ENCODE results near the gene DHRSX. TPM values are rescaled to one million over a fixed set of nuclear protein-coding genes. Genes with fewer than 3 reads are reported as not detected.
A peak's percentile ranks its signal among the peaks of the same experiment; 100 is the strongest.

The DHRSX gene
- total and polyA plus RNA-seq, 2 of the 13 experiments (the other 11 are each of a cell fraction or from before 2014, with no cell fraction given): 15.5 to 24.3 TPM

- Histone ChIP-seq H3K4me1 (ENCODE audit: insufficient read depth, low read length) (peaks cover 54% of the 10 kb centered on the region), H2AFZ (ENCODE audit: low read length) (no peak overlapping the region), H3K36me3 (replicated peaks in 1 of 2; ENCODE audit: control insufficient read depth in 1 of 2, insufficient read depth in 2 of 2, low read length in 2 of 2) (no peaks in the 10 kb centered on the region), H3K9me3 (ENCODE audit: low read length) (no peaks in the 10 kb centered on the region), H3K79me2 (ENCODE audit: insufficient read depth, low read length) (no peaks in the 10 kb centered on the region), H3K9ac (ENCODE audit: insufficient read depth, low read depth, low read length) (no peak overlapping the region), H3K4me2 (ENCODE audit: low read depth, low read length) (no peak overlapping the region), H4K20me1 (ENCODE audit: insufficient read depth, low read length) (no peaks in the 10 kb centered on the region), H3K27ac (ENCODE audit: extremely low read length, insufficient read depth, low read length) (no peak overlapping the region), H3K27me3 (ENCODE audit: control insufficient read depth in 1 of 2, insufficient read depth in 2 of 2, low read length in 2 of 2) (no peaks in the 10 kb centered on the region), H3K4me3 (replicated peaks in 1 of 3; ENCODE audit: insufficient read depth in 1 of 3, low read depth in 2 of 3, low read length in 3 of 3) (no peak overlapping the region)
- ChIA-PET CTCF (ENCODE audit: low intra/inter-chr PET ratio, low total read pairs) (no interaction called here), POLR2A (no interaction called here)
- in situ Hi-C loops (cut with HindIII; ENCODE audit: extremely low pct_ligation_motif_present, low pct_unique_long_range_greater_than_20kb) (no loop called here), intact Hi-C loops (cut with micrococcal nuclease; ENCODE audit: unreplicated experiment) (no loop called here)
- WGBS (ENCODE audit: low lambda C conversion rate): 88% methylated on average over 4 of the region's 4 CpGs
- FAIRE-seq (no peak), DNase-seq (ENCODE audit: low spot score) (peak; percentile 10), ATAC-seq (no peak)
- BruUV-seq (replicated peaks): no TSS peak
- TF ChIP-seq, protein P1, sequence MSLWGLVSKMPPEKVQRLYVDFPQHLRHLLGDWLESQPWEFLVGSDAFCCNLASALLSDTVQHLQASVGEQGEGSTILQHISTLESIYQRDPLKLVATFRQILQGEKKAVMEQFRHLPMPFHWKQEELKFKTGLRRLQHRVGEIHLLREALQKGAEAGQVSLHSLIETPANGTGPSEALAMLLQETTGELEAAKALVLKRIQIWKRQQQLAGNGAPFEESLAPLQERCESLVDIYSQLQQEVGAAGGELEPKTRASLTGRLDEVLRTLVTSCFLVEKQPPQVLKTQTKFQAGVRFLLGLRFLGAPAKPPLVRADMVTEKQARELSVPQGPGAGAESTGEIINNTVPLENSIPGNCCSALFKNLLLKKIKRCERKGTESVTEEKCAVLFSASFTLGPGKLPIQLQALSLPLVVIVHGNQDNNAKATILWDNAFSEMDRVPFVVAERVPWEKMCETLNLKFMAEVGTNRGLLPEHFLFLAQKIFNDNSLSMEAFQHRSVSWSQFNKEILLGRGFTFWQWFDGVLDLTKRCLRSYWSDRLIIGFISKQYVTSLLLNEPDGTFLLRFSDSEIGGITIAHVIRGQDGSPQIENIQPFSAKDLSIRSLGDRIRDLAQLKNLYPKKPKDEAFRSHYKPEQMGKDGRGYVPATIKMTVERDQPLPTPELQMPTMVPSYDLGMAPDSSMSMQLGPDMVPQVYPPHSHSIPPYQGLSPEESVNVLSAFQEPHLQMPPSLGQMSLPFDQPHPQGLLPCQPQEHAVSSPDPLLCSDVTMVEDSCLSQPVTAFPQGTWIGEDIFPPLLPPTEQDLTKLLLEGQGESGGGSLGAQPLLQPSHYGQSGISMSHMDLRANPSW (CRISPR knock-in tag; IDR thresholded peaks at IDR 0.05; ENCODE audit: borderline replicate concordance): no peak
- TF ChIP-seq ZNF124 (CRISPR knock-in tag; IDR thresholded peaks at IDR 0.05): no peak
- TF ChIP-seq, protein P2, sequence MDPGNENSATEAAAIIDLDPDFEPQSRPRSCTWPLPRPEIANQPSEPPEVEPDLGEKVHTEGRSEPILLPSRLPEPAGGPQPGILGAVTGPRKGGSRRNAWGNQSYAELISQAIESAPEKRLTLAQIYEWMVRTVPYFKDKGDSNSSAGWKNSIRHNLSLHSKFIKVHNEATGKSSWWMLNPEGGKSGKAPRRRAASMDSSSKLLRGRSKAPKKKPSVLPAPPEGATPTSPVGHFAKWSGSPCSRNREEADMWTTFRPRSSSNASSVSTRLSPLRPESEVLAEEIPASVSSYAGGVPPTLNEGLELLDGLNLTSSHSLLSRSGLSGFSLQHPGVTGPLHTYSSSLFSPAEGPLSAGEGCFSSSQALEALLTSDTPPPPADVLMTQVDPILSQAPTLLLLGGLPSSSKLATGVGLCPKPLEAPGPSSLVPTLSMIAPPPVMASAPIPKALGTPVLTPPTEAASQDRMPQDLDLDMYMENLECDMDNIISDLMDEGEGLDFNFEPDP (CRISPR knock-in tag; conservative IDR thresholded peaks at IDR 0.05): no peak
- no peak for TF ChIP-seq ISL2 (CRISPR knock-in tag; IDR thresholded peaks at IDR 0.05)
- no peak for TF ChIP-seq ZNF775 (CRISPR knock-in tag; IDR thresholded peaks at IDR 0.05; ENCODE audit: borderline replicate concordance)
- TF ChIP-seq ZKSCAN5 (CRISPR knock-in tag; IDR thresholded peaks at IDR 0.05): no peak
- no peak for TF ChIP-seq MZF1 (CRISPR knock-in tag; IDR thresholded peaks at IDR 0.05; ENCODE audit: borderline replicate concordance)
- no peak for TF ChIP-seq ZBTB38 (CRISPR knock-in tag; IDR thresholded peaks at IDR 0.05)
- TF ChIP-seq ZNF337 (CRISPR knock-in tag; IDR thresholded peaks at IDR 0.05; ENCODE audit: borderline replicate concordance, low read depth): no peak
- TF ChIP-seq ZNF546 (CRISPR knock-in tag; conservative IDR thresholded peaks at IDR 0.05): no peak
- TF ChIP-seq ZMYM2 (CRISPR knock-in tag; IDR thresholded peaks at IDR 0.05): no peak
- no peak for TF ChIP-seq GMEB2 (CRISPR knock-in tag; IDR thresholded peaks at IDR 0.05; ENCODE audit: low read depth)
Observed at GRCh38 chrX:2316534-2316933, 184.2 kb downstream of the DHRSX start.

Data from HepG2 (cell line).